K562 (cell line): ENCODE data around the gene RNPEPL1. TPM values are rescaled to one million over a fixed set of nuclear protein-coding genes. Genes with fewer than 3 reads are reported as not detected.

Experiments
- CEBPG ChIP-seq, 3 experiments: fragments of 200-800 bp in 1 of 3; sonication (Bioruptor generic) in 1 of 3; sonication (generic) in 1 of 3; formaldehyde crosslinking in 1 of 3; IDR thresholded peaks in 2 of 3; conservative IDR thresholded peaks in 1 of 3; 2 replicates each; pipeline versions ENCODE4 v1.6.1 to v1.8.0; 2016 to 2022; ENCODE audit warnings: missing compliant biosample characterization in 2 of 3, missing genetic modification characterization in 2 of 3, mild to moderate bottlenecking in 1 of 3, missing genetic modification reagents in 1 of 3
- CHAMP1 ChIP-seq: fragments of 450-650 bp; IDR thresholded peaks from 2 replicates; pipeline ENCODE4 v1.6.1; 2016; ENCODE audit warnings: mild to moderate bottlenecking
- MGA ChIP-seq: fragments of 450-650 bp; IDR thresholded peaks from 2 replicates; pipeline ENCODE4 v1.6.1; 2016; ENCODE audit warnings: mild to moderate bottlenecking, moderate library complexity
- RFX7 ChIP-seq: fragments of 250-450 bp; sonication (Bioruptor Pico); IDR thresholded peaks from 2 replicates; pipeline ENCODE4 v1.5.1; 2021; ENCODE audit warnings: mild to moderate bottlenecking
- SMAD3 ChIP-seq: fragments of 450-650 bp; formaldehyde crosslinking; conservative IDR thresholded peaks from 2 replicates; pipeline ENCODE4 v1.4.0; 2020; ENCODE audit warnings: mild to moderate bottlenecking
- SMARCC2 ChIP-seq: fragments of 450-650 bp; IDR thresholded peaks from 2 replicates; pipeline ENCODE4 v1.6.1; 2017; ENCODE audit warnings: antibody characterized with exemption, moderate library complexity, mild to moderate bottlenecking, low read depth
- TAF9B ChIP-seq: fragments of 450-650 bp; IDR thresholded peaks from 2 replicates; pipeline ENCODE4 v1.6.1; 2018; ENCODE audit warnings: mild to moderate bottlenecking; ENCODE audit not compliant: partially characterized antibody
- ZNF174 ChIP-seq: fragments of 250-450 bp; sonication (Bioruptor Pico); IDR thresholded peaks from 2 replicates; pipeline ENCODE4 v1.4.0; 2020; ENCODE audit warnings: mild to moderate bottlenecking
- ZNF639 ChIP-seq, 2 experiments: fragments of 200-800 bp in 1 of 2; sonication (Bioruptor generic) in 1 of 2; sonication (generic) in 1 of 2; formaldehyde crosslinking in 1 of 2; IDR thresholded peaks in 1 of 2; conservative IDR thresholded peaks in 1 of 2; 2 replicates each; pipeline versions ENCODE4 v1.5.0 to v1.6.1; 2016 to 2020; ENCODE audit warnings: missing compliant biosample characterization in 1 of 2, missing genetic modification characterization in 1 of 2, missing genetic modification reagents in 1 of 2
- ZNF830 ChIP-seq: fragments of 250-450 bp; sonication (Bioruptor Pico); IDR thresholded peaks from 2 replicates; pipeline ENCODE4 v1.5.0; 2021; ENCODE audit warnings: mild to moderate bottlenecking
- polyA plus RNA-seq, 8 experiments: library from polyadenylated mRNA; depleted of rRNA in 4 of 8; stranded (reverse) in 5 of 8; unstranded in 3 of 8; fragments of >200 nt; fragmentation: Nextera tagmentation in 2 of 8; fragmentation: Illumina TruSeq in 1 of 8; extraction: Ambion mirVana in 2 of 8; extraction: Trizol in 1 of 8; gene quantifications; 2 replicates each; pipeline versions ENCODE4 v1.2.1 to v1.2.3, GENCODE V29; 2011 to 2014; ENCODE audit warnings: inconsistent platforms in 1 of 8, missing spikeins in 1 of 8
- total RNA-seq, 7 experiments: library from RNA; depleted of rRNA in 6 of 7; stranded (reverse); fragments of >200 nt in 6 of 7; fragmentation: Illumina TruSeq in 2 of 7; extraction: Trizol in 2 of 7; gene quantifications; 2 replicates each; pipeline versions ENCODE4 v1.2.1 to v1.2.3, GENCODE V29; 2011 to 2021; ENCODE audit warnings: low replicate concordance in 1 of 7

RNPEPL1 gene
- total and polyA plus RNA-seq, 9 of the 15 experiments (the other 6 are each of a cell fraction or from before 2014, with no cell fraction given) = 0.07 to 38.7 (median 5.6) TPM

- TF ChIP-seq MGA (no peak), ZNF174 (CRISPR knock-in tag) (no peak), ZNF830 (CRISPR knock-in tag) (no peak), CHAMP1 (no peak), RFX7 (CRISPR knock-in tag) (no peak), SMARCC2 (peak; percentile 74; the same call in 1 of the 2 replicates), TAF9B (peak; percentile 54), ZNF639 (CRISPR knock-in tag; conservative IDR thresholded peaks at IDR 0.05 in 1 of 2, IDR thresholded peaks at IDR 0.05 in 1 of 2) (peak in 1 of 2 experiments; percentile 10; a peak in 2 of 4 replicates), CEBPG (CRISPR knock-in tag; IDR thresholded peaks at IDR 0.05) (peak; percentile 79), CEBPG (tag; conservative IDR thresholded peaks at IDR 0.05 in 1 of 2, IDR thresholded peaks at IDR 0.05 in 1 of 2) (peak; percentile 61 to 75), SMAD3 (CRISPR knock-in tag) (no peak)
Observed at GRCh38 chr2:240565333-240566202, 2.7 kb upstream of the RNPEPL1 start (continued).
